ENCODE results near the gene ROR2. TPM values are rescaled to one million over a fixed set of nuclear protein-coding genes. Genes with fewer than 3 reads are reported as not detected.

Gene ROR2
- total and polyA plus RNA-seq, 4 donors: 0.13 to 0.84 (median 0.52) TPM

GRCh38 chr9:91914404-91914803 is 35.6 kb downstream of the ROR2 start:
- TF ChIP-seq FOXA2 (IDR thresholded peaks at IDR 0.05): no peak
- no peak for TF ChIP-seq MAX (IDR thresholded peaks at IDR 0.05)
- peaks cover 0 to 7% (median 2%) of the 10 kb centered on the region in 4 donors for H3K27me3 ChIP-seq (ENCODE audit: control insufficient read depth in 4 of 4, insufficient read depth in 4 of 4, low read length in 3 of 4)
- no peaks in the 10 kb centered on the region for H3K4me1 ChIP-seq (ENCODE audit: control insufficient read depth in 4 of 4, insufficient read depth in 4 of 4, low read length in 3 of 4)
- no peak overlapping the region for H3K9ac ChIP-seq (ENCODE audit: low read depth in 1 of 2, low read length in 2 of 2)
- 90% methylated on average over 10 of the region's 10 CpGs for WGBS
- H3K4me3 ChIP-seq (ENCODE audit: low read depth in 1 of 3, low read length in 3 of 3): no peak overlapping the region
- no peak for DNase-seq (ENCODE audit: low spot score)
- no peaks in the 10 kb centered on the region for H3K9me3 ChIP-seq (ENCODE audit: control insufficient read depth in 4 of 4, low read length in 3 of 4)
- no peak overlapping the region for H3K27ac ChIP-seq (ENCODE audit: low read depth in 1 of 2, low read length in 2 of 2)
- no peaks in the 10 kb centered on the region for H3K36me3 ChIP-seq (ENCODE audit: control insufficient read depth in 4 of 4, insufficient read depth in 3 of 4, low read depth in 1 of 4, low read length in 3 of 4)

GRCh38 chr9:91913986-91914385 is 36.0 kb downstream of the ROR2 start:
- Histone ChIP-seq H3K4me3 (ENCODE audit: low read depth in 1 of 3, low read length in 3 of 3) (no peak overlapping the region), H3K27ac (ENCODE audit: low read depth in 1 of 2, low read length in 2 of 2) (no peak overlapping the region)

GRCh38 chr9:91913096-91913495 is 36.9 kb downstream of the ROR2 start:
- Histone ChIP-seq H3K9ac (ENCODE audit: low read depth in 1 of 2, low read length in 2 of 2) (no peak overlapping the region), H3K9me3 (ENCODE audit: control insufficient read depth in 4 of 4, low read length in 3 of 4) (no peaks in the 10 kb centered on the region), H3K36me3 (ENCODE audit: control insufficient read depth in 4 of 4, insufficient read depth in 3 of 4, low read depth in 1 of 4, low read length in 3 of 4) (no peaks in the 10 kb centered on the region), H3K4me3 (ENCODE audit: low read depth in 1 of 3, low read length in 3 of 3) (no peak overlapping the region), H3K4me1 (ENCODE audit: control insufficient read depth in 4 of 4, insufficient read depth in 4 of 4, low read length in 3 of 4) (no peaks in the 10 kb centered on the region), H3K27me3 (ENCODE audit: control insufficient read depth in 4 of 4, insufficient read depth in 4 of 4, low read length in 3 of 4) (peaks cover 0 to 4% (median 0%) of the 10 kb centered on the region in 4 donors), H3K27ac (ENCODE audit: low read depth in 1 of 2, low read length in 2 of 2) (no peak overlapping the region)
- WGBS: 84% methylated on average over 2 of the region's 2 CpGs
- DNase-seq (ENCODE audit: low spot score): no peak
- TF ChIP-seq EGR1 (IDR thresholded peaks at IDR 0.05; ENCODE audit: low read depth in 2 of 2): no peak
- no peak for TF ChIP-seq REST (IDR thresholded peaks at IDR 0.05)
- no peak for TF ChIP-seq RAD21 (IDR thresholded peaks at IDR 0.05)
- no peak for TF ChIP-seq FOXA2 (IDR thresholded peaks at IDR 0.05)

More at GRCh38 chr9:91913986-91914385, 36.0 kb downstream of the ROR2 start:
- Histone ChIP-seq H3K4me1 (ENCODE audit: control insufficient read depth in 4 of 4, insufficient read depth in 4 of 4, low read length in 3 of 4) (no peaks in the 10 kb centered on the region), H3K9me3 (ENCODE audit: control insufficient read depth in 4 of 4, low read length in 3 of 4) (no peaks in the 10 kb centered on the region), H3K36me3 (ENCODE audit: control insufficient read depth in 4 of 4, insufficient read depth in 3 of 4, low read depth in 1 of 4, low read length in 3 of 4) (no peaks in the 10 kb centered on the region), H3K27me3 (ENCODE audit: control insufficient read depth in 4 of 4, insufficient read depth in 4 of 4, low read length in 3 of 4) (peaks cover 0 to 4% (median 2%) of the 10 kb centered on the region in 4 donors), H3K9ac (ENCODE audit: low read depth in 1 of 2, low read length in 2 of 2) (no peak overlapping the region)
- no peak for DNase-seq (ENCODE audit: low spot score)
- 84% methylated on average over 8 of the region's 8 CpGs for WGBS
- TF ChIP-seq NR2F2 (IDR thresholded peaks at IDR 0.05) (no peak), FOXA2 (IDR thresholded peaks at IDR 0.05) (no peak), JUND (IDR thresholded peaks at IDR 0.05) (no peak), CTCF (IDR thresholded peaks at IDR 0.05; ENCODE audit: low read depth, low read length, missing input control) (no peak), ATF3 (IDR thresholded peaks at IDR 0.05) (no peak)

Measured in liver (tissue), 9 donors.